CD4-positive, alpha-beta memory T cell (primary cell): ENCODE results near the gene TEAD4. TPM values are rescaled to one million over a fixed set of nuclear protein-coding genes. Genes with fewer than 3 reads are reported as not detected.
A peak's percentile ranks its signal among the peaks of the same experiment; 100 is the strongest.

Experiments used
- CTCF ChIA-PET: fragments of 350-600 bp; sonication (Branson Sonifier 250); formaldehyde crosslinking; loops from one replicate; lab custom pipeline; 2021; ENCODE audit warnings: inconsistent platforms; ENCODE audit not compliant: partially characterized antibody; lab: Charles Lee
- POLR2A ChIA-PET: fragments of 350-600 bp; sonication (Branson Sonifier 250); formaldehyde crosslinking; loops from one replicate; lab custom pipeline; 2021; ENCODE audit not compliant: partially characterized antibody; lab: Charles Lee
- DNase-seq, 5 donors: peaks; one replicate each; pipeline versions ENCODE4 v3.0.0 to v3.0.0-alpha.2; 2020 to 2022; ENCODE audit warnings: mixed read lengths in 1 of 5
- H3K27ac ChIP-seq: one replicate; pipeline ENCODE4 v1.7.0; 2013; ENCODE audit warnings: low read depth, low read length
- H3K27me3 ChIP-seq: 2 replicates; pipeline ENCODE4 v1.7.0; 2013; ENCODE audit warnings: mild to moderate bottlenecking, low read length, moderate library complexity; ENCODE audit not compliant: insufficient read depth
- H3K36me3 ChIP-seq: 2 replicates; pipeline ENCODE4 v1.7.0; 2013; ENCODE audit warnings: mild to moderate bottlenecking, low read length, moderate library complexity; ENCODE audit not compliant: insufficient read depth
- H3K4me1 ChIP-seq: 2 replicates; pipeline ENCODE4 v1.7.0; 2013; ENCODE audit warnings: mild to moderate bottlenecking, low read length, moderate library complexity; ENCODE audit not compliant: insufficient read depth
- H3K4me3 ChIP-seq, 2 donors: one replicate each; pipeline ENCODE4 v1.7.0; 2013; ENCODE audit warnings: low read length in 2 of 2, mild to moderate bottlenecking in 1 of 2
- H3K9me3 ChIP-seq, 2 donors: one replicate each; pipeline ENCODE4 v1.7.0; 2013; ENCODE audit warnings: low read length in 2 of 2, control low read depth in 1 of 2; ENCODE audit not compliant: control insufficient read depth in 1 of 2
- H3K27ac Mint-ChIP-seq, 7 donors: one replicate each; pipeline ENCODE4 v1.8.0; 2020 to 2021; ENCODE audit warnings: mixed read lengths in 7 of 7, mild to moderate bottlenecking in 6 of 7, inconsistent platforms in 3 of 7, moderate library complexity in 3 of 7
- H3K27me3 Mint-ChIP-seq, 2 donors: one replicate each; pipeline ENCODE4 v1.8.0; 2020 to 2021; ENCODE audit warnings: mixed read lengths in 2 of 2
- H3K36me3 Mint-ChIP-seq, 2 donors: one replicate each; pipeline ENCODE4 v1.8.0; 2020 to 2021; ENCODE audit warnings: mixed read lengths in 2 of 2, inconsistent platforms in 1 of 2, mild to moderate bottlenecking in 1 of 2
- H3K4me1 Mint-ChIP-seq, 4 donors: one replicate each; pipeline ENCODE4 v1.8.0; 2020 to 2021; ENCODE audit warnings: mixed read lengths in 4 of 4, mild to moderate bottlenecking in 1 of 4
- H3K4me3 Mint-ChIP-seq, 8 donors: one replicate each; pipeline ENCODE4 v1.8.0; 2020 to 2021; ENCODE audit warnings: mixed read lengths in 8 of 8, mild to moderate bottlenecking in 7 of 8, moderate library complexity in 6 of 8, inconsistent platforms in 3 of 8
- H3K9me3 Mint-ChIP-seq, 8 donors: one replicate each; pipeline ENCODE4 v1.8.0; 2020 to 2021; ENCODE audit warnings: mixed read lengths in 8 of 8, mild to moderate bottlenecking in 5 of 8, inconsistent platforms in 3 of 8, moderate library complexity in 1 of 8
- intact Hi-C: fragments of 100-400 bp; cut with micrococcal nuclease; formaldehyde crosslinking; loops from one replicate; pipeline ENCODE4 v1.15.1; 2023
- polyA plus RNA-seq, 2 donors: library from polyadenylated mRNA; unstranded; fragments of 300-500 nt; fragmentation: Illumina TruSeq; gene quantifications; one replicate each; pipeline ENCODE4 v1.2.3, GENCODE V29; 2021
- total RNA-seq, 2 experiments: library from RNA; stranded (reverse); gene quantifications; one replicate each; pipeline ENCODE4 v1.2.3, GENCODE V29; 2021

Gene TEAD4
- total and polyA plus RNA-seq, 4 experiments from 2014 or later: not detected

DNA sequence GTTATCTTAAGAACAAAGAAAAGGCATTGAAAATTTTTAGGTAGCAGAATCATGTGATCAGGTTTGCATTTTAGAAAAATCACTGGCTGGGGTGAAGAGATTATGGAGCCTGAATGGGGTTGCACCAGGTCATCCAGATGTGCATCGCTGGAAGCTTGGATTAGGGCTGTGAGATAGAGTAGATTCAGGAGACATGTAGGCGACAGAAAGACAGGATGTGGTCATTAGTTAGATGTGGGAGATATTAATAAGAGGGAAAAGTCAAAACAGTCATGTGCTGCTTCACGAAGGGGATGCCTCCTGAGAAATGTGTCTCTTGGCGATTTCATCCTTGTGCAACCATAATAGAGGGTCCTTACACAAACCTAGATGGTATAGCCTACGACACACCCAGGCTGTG is 25.1 kb downstream of the TEAD4 start:
- Mint-ChIP-seq H3K9me3 (peaks cover 0 to 4% (median 0%) of the 10 kb centered on the region in 8 donors), H3K4me3 (no peak overlapping the region), H3K27me3 (peaks cover 1 to 3% of the 10 kb centered on the region in 2 donors), H3K4me1 (peaks cover 0 to 7% (median under 1%) of the 10 kb centered on the region in 4 donors), H3K36me3 (no peaks in the 10 kb centered on the region), H3K27ac (peak overlapping the region in 1 of 7 donors; percentile 8)
- no peaks in the 10 kb centered on the region for H3K9me3 ChIP-seq
- no peak overlapping the region for H3K4me3 ChIP-seq
- DNase-seq: no peak
- ChIA-PET CTCF (interaction anchor here (0.6 kb wide), 1 partner anchor 127 kb away, joined by 5 read pairs; no protein-coding TSS in a partner anchor), POLR2A (no interaction called here)
- H3K27me3 ChIP-seq: no peaks in the 10 kb centered on the region
- H3K27ac ChIP-seq: no peak overlapping the region
- intact Hi-C loops: no loop called here
- no peaks in the 10 kb centered on the region for H3K36me3 ChIP-seq
- H3K4me1 ChIP-seq: no peaks in the 10 kb centered on the region

DNA sequence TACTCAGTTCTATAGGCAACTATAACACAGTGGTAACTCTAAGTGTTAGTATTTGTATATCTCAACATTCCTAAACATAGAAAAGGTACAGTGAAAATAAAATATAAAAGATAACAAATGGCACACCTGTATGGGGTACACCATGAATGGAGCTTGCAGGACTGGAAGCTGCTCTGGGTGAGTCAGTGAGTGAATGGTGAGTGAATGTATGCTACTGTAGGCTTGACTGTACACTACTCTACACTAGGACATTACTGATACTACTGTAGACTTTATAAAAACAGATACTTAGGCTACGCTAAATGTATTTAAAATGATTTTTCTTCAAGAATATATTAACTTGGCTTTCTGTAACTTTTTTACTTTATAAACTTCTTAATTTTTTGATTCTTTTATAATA is 25.5 kb downstream of the TEAD4 start:
- ChIA-PET POLR2A (no interaction called here), CTCF (no interaction called here)
- Mint-ChIP-seq H3K36me3 (no peaks in the 10 kb centered on the region), H3K4me3 (no peak overlapping the region), H3K9me3 (peaks cover 0 to 7% (median under 1%) of the 10 kb centered on the region in 8 donors), H3K27me3 (peaks cover 0 to 3% of the 10 kb centered on the region in 2 donors), H3K27ac (no peak overlapping the region), H3K4me1 (peaks cover 0 to 7% (median under 1%) of the 10 kb centered on the region in 4 donors)
- intact Hi-C loops: no loop called here
- Histone ChIP-seq H3K9me3 (no peaks in the 10 kb centered on the region), H3K36me3 (no peaks in the 10 kb centered on the region), H3K27me3 (no peaks in the 10 kb centered on the region), H3K4me3 (no peak overlapping the region), H3K4me1 (no peaks in the 10 kb centered on the region), H3K27ac (no peak overlapping the region)
- no peak for DNase-seq

- ChIA-PET POLR2A (no interaction called here), CTCF (no interaction called here)
- peaks cover 0 to 3% of the 10 kb centered on the region in 2 donors for H3K27me3 Mint-ChIP-seq
- no peak overlapping the region for H3K4me3 Mint-ChIP-seq
- H3K36me3 ChIP-seq: no peaks in the 10 kb centered on the region
- no peak overlapping the region for H3K27ac ChIP-seq
- intact Hi-C loops: no loop called here
- H3K27ac Mint-ChIP-seq: no peak overlapping the region
- H3K4me1 Mint-ChIP-seq: peaks cover 0 to 7% (median under 1%) of the 10 kb centered on the region in 4 donors
- H3K4me1 ChIP-seq: no peaks in the 10 kb centered on the region
- H3K4me3 ChIP-seq: no peak overlapping the region
- peaks cover 0 to 13% (median 2%) of the 10 kb centered on the region in 8 donors for H3K9me3 Mint-ChIP-seq
- no peaks in the 10 kb centered on the region for H3K9me3 ChIP-seq
- no peak for DNase-seq
- no peaks in the 10 kb centered on the region for H3K27me3 ChIP-seq
- H3K36me3 Mint-ChIP-seq: no peaks in the 10 kb centered on the region
These were observed 27.7 kb downstream of the TEAD4 start for GRCh38 chr12:2986876-2987275.

- no peak overlapping the region for H3K27ac Mint-ChIP-seq
- POLR2A ChIA-PET: no interaction called here
- CTCF ChIA-PET: no interaction called here
- H3K4me1 ChIP-seq: no peaks in the 10 kb centered on the region
- H3K36me3 Mint-ChIP-seq: no peaks in the 10 kb centered on the region
- no peak overlapping the region for H3K27ac ChIP-seq
- intact Hi-C loops: no loop called here
- peaks cover 0 to 7% (median under 1%) of the 10 kb centered on the region in 4 donors for H3K4me1 Mint-ChIP-seq
- H3K27me3 Mint-ChIP-seq: peaks cover 3% of the 10 kb centered on the region in 2 donors
- H3K4me3 ChIP-seq: no peak overlapping the region
- no peaks in the 10 kb centered on the region for H3K9me3 ChIP-seq
- H3K4me3 Mint-ChIP-seq: no peak overlapping the region
- peaks cover 0 to 13% (median 2%) of the 10 kb centered on the region in 8 donors for H3K9me3 Mint-ChIP-seq
- H3K36me3 ChIP-seq: no peaks in the 10 kb centered on the region
- DNase-seq: no peak
- no peaks in the 10 kb centered on the region for H3K27me3 ChIP-seq
These were observed 29.3 kb downstream of the TEAD4 start for GRCh38 chr12:2988494-2988893.

GRCh38 chr12:2992724-2993123 is 33.5 kb downstream of the TEAD4 start:
- Histone ChIP-seq H3K27me3 (no peaks in the 10 kb centered on the region), H3K4me3 (no peak overlapping the region), H3K9me3 (no peaks in the 10 kb centered on the region), H3K4me1 (no peaks in the 10 kb centered on the region), H3K36me3 (no peaks in the 10 kb centered on the region), H3K27ac (no peak overlapping the region)
- ChIA-PET CTCF (no interaction called here), POLR2A (no interaction called here)
- Mint-ChIP-seq H3K4me3 (no peak overlapping the region), H3K9me3 (peaks cover 0 to 13% (median 2%) of the 10 kb centered on the region in 8 donors), H3K27ac (no peak overlapping the region), H3K4me1 (no peaks in the 10 kb centered on the region), H3K36me3 (no peaks in the 10 kb centered on the region), H3K27me3 (peaks cover 1 to 9% of the 10 kb centered on the region in 2 donors)
- DNase-seq: no peak
- intact Hi-C loops: no loop called here

DNA sequence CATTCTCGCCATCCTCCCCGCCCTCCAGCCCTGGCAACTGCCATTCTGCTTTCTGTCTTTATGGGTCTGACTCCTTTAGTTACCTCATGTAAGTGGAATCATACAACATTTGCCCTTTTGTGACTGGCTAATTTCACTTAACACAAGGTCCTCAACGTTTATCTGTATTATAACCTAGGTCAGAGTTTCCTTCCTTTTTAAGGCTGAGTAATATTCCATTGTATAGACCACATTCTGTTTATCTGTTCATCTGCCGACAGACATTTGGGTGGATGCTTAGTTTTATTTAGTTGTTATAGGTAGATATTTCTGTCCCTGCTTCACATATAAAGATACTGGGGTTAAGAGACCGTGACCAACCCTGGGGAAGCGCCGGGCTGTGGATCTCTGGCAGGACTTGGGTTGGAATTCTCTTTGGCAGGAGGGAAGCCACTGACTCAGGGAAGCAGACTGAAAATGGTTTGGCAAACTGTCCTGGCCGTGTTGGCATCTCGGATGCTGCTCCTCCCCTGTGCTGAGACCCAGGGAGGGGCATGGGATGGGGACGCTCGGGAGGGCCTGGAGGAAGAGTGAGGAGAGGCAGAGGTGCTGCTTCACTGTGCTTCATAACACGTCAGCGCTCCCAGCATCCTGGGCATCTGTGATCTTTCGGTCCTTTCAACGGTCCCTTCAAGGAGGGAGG is 38.9 kb downstream of the TEAD4 start:
- no peak for DNase-seq
- Mint-ChIP-seq H3K4me3 (no peak overlapping the region), H3K4me1 (no peaks in the 10 kb centered on the region), H3K36me3 (no peaks in the 10 kb centered on the region), H3K9me3 (no peaks in the 10 kb centered on the region), H3K27me3 (peaks cover 1 to 11% of the 10 kb centered on the region in 2 donors), H3K27ac (no peak overlapping the region)
- Histone ChIP-seq H3K27me3 (no peaks in the 10 kb centered on the region), H3K27ac (no peak overlapping the region), H3K9me3 (no peaks in the 10 kb centered on the region), H3K36me3 (no peaks in the 10 kb centered on the region), H3K4me3 (no peak overlapping the region), H3K4me1 (no peaks in the 10 kb centered on the region)
- intact Hi-C loops: no loop called here
- ChIA-PET POLR2A (no interaction called here), CTCF (interaction anchor here (0.6 kb wide), 1 partner anchor 31 kb away, joined by 4 read pairs; no protein-coding TSS in a partner anchor)

GRCh38 chr12:2998789-2999264 is 39.6 kb downstream of the TEAD4 start:
- no peaks in the 10 kb centered on the region for H3K36me3 Mint-ChIP-seq
- no peaks in the 10 kb centered on the region for H3K9me3 Mint-ChIP-seq
- H3K4me3 Mint-ChIP-seq: no peak overlapping the region
- Histone ChIP-seq H3K9me3 (no peaks in the 10 kb centered on the region), H3K27me3 (no peaks in the 10 kb centered on the region), H3K4me3 (no peak overlapping the region), H3K36me3 (no peaks in the 10 kb centered on the region), H3K4me1 (no peaks in the 10 kb centered on the region), H3K27ac (no peak overlapping the region)
- no peaks in the 10 kb centered on the region for H3K4me1 Mint-ChIP-seq
- POLR2A ChIA-PET: no interaction called here
- intact Hi-C loops: no loop called here
- H3K27ac Mint-ChIP-seq: no peak overlapping the region
- H3K27me3 Mint-ChIP-seq: peaks cover 1 to 11% of the 10 kb centered on the region in 2 donors
- DNase-seq: no peak
- CTCF ChIA-PET: no interaction called here
